Transverse colon (tissue), 4 donors: ENCODE results near the gene SEMA3A.
"Not testable (repeated sequence)": the region's sequence is repeated elsewhere in the genome, so short reads cannot be mapped to it uniquely, and the experiment has no call there.

ENCODE experiments used
- EP300 ChIP-seq: sonication (generic); formaldehyde crosslinking; IDR thresholded peaks from one replicate; pipeline ENCODE4 v1.6.1; 2017; ENCODE audit warnings: antibody characterized with exemption, low read depth
- POLR2A ChIP-seq: fragments of 450-650 bp; IDR thresholded peaks from one replicate; pipeline ENCODE4 v1.6.1; 2016; ENCODE audit warnings: antibody characterized with exemption, mild to moderate bottlenecking, moderate library complexity
- POLR2AphosphoS5 ChIP-seq, 3 donors: sonication (generic); formaldehyde crosslinking; IDR thresholded peaks; one replicate each; pipeline ENCODE4 v1.6.1; 2016; ENCODE audit warnings: antibody characterized with exemption in 3 of 3
- TF ChIP-seq, protein P1 (sequence below), 5 experiments: fragments of 200-600 bp in 3 of 5; fragments of 450-650 bp in 2 of 5; sonication (generic) in 3 of 5; IDR thresholded peaks; 1 replicate in 2 of 5; 2 replicates in 3 of 5; pipeline ENCODE4 v1.5.1; 2016 to 2017; ENCODE audit warnings: antibody characterized with exemption in 5 of 5, inconsistent platforms in 3 of 5, mild to moderate bottlenecking in 2 of 5, moderate library complexity in 1 of 5

DNA sequence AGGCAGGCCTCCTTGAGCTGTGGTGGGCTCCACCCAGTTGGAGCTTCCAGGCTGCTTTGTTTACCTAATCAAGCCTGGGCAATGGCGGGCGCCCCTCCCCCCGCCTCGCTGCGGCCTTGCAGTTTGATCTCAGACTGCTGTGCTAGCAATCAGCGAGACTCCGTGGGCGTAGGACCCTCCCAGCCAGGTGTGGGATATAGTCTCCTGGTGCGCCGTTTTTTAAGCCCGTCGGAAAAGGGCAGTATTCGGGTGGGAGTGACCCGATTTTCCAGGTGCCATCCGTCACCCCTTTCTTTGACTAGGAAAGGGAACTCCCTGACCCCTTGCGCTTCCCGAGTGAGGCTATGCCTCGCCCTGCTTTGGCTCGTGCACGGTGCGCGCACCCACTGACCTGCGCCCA is 139.4 kb downstream of the SEMA3A start:
- TF ChIP-seq, protein P1, sequence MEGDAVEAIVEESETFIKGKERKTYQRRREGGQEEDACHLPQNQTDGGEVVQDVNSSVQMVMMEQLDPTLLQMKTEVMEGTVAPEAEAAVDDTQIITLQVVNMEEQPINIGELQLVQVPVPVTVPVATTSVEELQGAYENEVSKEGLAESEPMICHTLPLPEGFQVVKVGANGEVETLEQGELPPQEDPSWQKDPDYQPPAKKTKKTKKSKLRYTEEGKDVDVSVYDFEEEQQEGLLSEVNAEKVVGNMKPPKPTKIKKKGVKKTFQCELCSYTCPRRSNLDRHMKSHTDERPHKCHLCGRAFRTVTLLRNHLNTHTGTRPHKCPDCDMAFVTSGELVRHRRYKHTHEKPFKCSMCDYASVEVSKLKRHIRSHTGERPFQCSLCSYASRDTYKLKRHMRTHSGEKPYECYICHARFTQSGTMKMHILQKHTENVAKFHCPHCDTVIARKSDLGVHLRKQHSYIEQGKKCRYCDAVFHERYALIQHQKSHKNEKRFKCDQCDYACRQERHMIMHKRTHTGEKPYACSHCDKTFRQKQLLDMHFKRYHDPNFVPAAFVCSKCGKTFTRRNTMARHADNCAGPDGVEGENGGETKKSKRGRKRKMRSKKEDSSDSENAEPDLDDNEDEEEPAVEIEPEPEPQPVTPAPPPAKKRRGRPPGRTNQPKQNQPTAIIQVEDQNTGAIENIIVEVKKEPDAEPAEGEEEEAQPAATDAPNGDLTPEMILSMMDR (IDR thresholded peaks at IDR 0.05) = not testable (repeated sequence)
- not testable (repeated sequence) for TF ChIP-seq POLR2AphosphoS5 (IDR thresholded peaks at IDR 0.05); EP300; POLR2A
